Measurements from ENCODE around the gene FFAR1. TPM values are rescaled to one million over a fixed set of nuclear protein-coding genes. Genes with fewer than 3 reads are reported as not detected.
"Not testable (repeated sequence)": the region's sequence is repeated elsewhere in the genome, so short reads cannot be mapped to it uniquely, and the experiment has no call there.

The FFAR1 gene
- total RNA-seq, 2 experiments from 2014 or later = not detected

DNA sequence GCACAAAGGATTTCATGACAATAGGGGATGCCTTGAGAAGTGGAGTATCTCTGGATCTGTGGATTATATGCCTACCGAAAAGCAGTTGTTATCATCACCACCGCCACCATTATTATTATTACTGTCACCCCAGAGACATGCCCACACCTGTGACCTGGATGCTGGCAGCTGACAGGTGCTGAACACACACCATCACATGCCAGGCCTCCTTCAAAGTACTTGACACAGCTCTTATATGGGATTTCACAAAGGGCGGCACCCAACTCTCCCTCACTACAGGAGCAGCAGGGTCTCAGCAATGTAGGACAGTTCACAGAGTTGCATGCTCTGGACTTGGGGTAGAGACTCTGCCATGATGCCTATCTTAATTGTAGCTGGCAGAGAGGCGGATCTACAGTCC, 17.6 kb downstream of the FFAR1 start:
- POLR2A ChIA-PET = no interaction called here
- DNase-seq (no peak), ATAC-seq (ENCODE audit: low read depth) (no peak)
- no peaks in the 10 kb centered on the region for H3K9me3 Mint-ChIP-seq
- H3K27ac Mint-ChIP-seq = no peak overlapping the region
- H3K4me3 Mint-ChIP-seq = no peak overlapping the region
- H3K27me3 Mint-ChIP-seq = peaks cover 29% of the 10 kb centered on the region
- H3K4me1 Mint-ChIP-seq = no peaks in the 10 kb centered on the region
- no peaks in the 10 kb centered on the region for H3K36me3 Mint-ChIP-seq

DNA sequence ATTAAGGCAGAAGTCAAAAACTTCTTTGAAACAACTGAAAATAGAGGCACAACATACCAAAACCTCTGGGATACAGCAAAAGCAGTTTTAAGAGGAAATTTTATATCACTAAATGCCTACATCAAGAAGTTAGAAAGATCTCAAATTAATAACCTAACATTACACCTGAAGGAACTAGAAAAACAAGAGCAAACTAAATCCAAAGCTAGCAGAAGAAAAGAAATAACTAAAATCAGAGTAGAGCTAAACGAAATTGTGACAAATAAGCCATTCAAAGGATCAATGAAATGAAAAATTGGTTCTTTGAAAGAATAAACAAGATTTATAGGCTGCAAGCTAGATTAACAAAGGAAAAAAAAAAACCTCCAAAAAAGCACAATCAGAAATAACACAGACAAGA, 20.7 kb downstream of the FFAR1 start:
- Mint-ChIP-seq H3K4me1 (no peaks in the 10 kb centered on the region), H3K27ac (no peak overlapping the region), H3K27me3 (peaks cover 24% of the 10 kb centered on the region), H3K4me3 (no peak overlapping the region), H3K36me3 (no peaks in the 10 kb centered on the region), H3K9me3 (no peaks in the 10 kb centered on the region)
- ATAC-seq (ENCODE audit: low read depth) (no peak), DNase-seq (no peak)
- POLR2A ChIA-PET = no interaction called here

DNA sequence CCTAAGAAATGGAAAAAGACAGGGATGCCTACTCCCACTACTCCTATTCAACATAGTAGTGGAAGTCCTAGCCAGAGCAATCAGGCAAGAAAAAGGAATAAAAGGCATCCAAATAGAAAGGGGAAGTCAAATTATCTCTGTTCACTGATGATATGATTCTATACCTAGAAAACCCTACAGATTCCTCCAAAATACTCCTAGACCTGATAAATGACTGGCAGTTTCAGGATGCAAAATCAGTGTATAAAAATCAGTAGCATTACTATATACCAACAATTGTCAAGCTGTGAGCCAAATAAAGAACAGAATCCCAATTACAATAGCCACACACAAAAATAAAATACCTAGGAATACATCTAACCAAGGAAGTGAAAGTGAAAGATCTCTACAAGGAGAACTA, 21.8 kb downstream of the FFAR1 start:
- POLR2A ChIA-PET = no interaction called here
- ATAC-seq (ENCODE audit: low read depth) = no peak
- no peaks in the 10 kb centered on the region for H3K36me3 Mint-ChIP-seq
- H3K4me3 Mint-ChIP-seq = no peak overlapping the region
- no peak for DNase-seq
- no peak overlapping the region for H3K27ac Mint-ChIP-seq
- peaks cover 26% of the 10 kb centered on the region for H3K27me3 Mint-ChIP-seq
- no peaks in the 10 kb centered on the region for H3K9me3 Mint-ChIP-seq
- H3K4me1 Mint-ChIP-seq = no peaks in the 10 kb centered on the region

DNA sequence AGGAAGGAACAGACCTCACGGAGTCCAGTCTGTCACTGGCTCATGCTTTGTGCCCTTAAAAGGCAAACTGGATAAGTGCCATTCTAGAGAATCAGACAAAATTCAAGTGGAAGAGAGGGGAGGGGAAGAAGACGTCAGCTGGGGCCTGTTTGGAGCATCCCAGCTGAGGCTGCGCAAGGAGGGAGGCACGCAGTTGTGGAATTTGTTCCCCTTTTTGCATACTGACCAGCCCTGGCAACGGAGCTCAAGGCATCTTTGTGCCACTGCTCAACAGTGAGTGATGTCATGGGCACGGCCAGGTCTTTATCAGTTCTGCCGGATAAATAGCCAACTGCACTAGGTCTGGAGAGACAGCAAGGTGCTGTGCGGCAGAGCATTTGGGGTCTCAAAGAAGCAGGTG, 23.0 kb downstream of the FFAR1 start, which contains the start of gene GPR42:
GPR42 (plus strand) TSS at position 347 of the 400 bp plus-strand sequence. CDS start 292 bp downstream, outside the sequence.
- H3K36me3 Mint-ChIP-seq = no peaks in the 10 kb centered on the region
- no peak within 1 kb of the TSS for H3K4me3 Mint-ChIP-seq
- H3K9me3 Mint-ChIP-seq = no peaks in the 10 kb centered on the region
- peaks cover 30% of the 10 kb centered on the region for H3K27me3 Mint-ChIP-seq
- H3K27ac Mint-ChIP-seq = no peak within 1 kb of the TSS
- peaks cover 2% of the 10 kb centered on the region for H3K4me1 Mint-ChIP-seq
- DNase-seq (no peak), ATAC-seq (ENCODE audit: low read depth) (no peak)
- POLR2A ChIA-PET = no interaction called here

DNA sequence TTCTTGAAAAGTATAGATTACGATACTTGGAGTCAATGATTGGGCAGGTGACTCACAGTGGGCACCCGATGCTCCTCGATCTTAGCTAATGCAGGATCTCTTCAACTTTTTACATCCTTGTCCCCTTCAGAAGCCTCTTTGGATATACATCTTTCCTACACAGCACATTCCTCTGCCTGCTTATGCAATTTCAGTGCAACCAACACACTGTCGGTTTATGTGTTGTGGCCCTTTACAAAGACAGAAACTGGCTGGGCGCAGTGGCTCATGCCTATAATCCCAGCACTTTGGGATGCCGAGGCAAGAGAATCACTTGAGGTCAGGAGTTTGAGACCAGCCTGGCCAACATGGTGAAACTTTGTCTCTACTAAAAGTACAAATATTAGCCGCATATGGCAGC, 25.8 kb downstream of the FFAR1 start:
- Mint-ChIP-seq H3K4me1 (peaks cover 2% of the 10 kb centered on the region), H3K4me3 (no peak overlapping the region), H3K27ac (no peak overlapping the region), H3K9me3 (no peaks in the 10 kb centered on the region), H3K36me3 (no peaks in the 10 kb centered on the region), H3K27me3 (peaks cover 17% of the 10 kb centered on the region)
- POLR2A ChIA-PET = no interaction called here
- no peak for DNase-seq
- ATAC-seq (ENCODE audit: low read depth) = no peak

DNA sequence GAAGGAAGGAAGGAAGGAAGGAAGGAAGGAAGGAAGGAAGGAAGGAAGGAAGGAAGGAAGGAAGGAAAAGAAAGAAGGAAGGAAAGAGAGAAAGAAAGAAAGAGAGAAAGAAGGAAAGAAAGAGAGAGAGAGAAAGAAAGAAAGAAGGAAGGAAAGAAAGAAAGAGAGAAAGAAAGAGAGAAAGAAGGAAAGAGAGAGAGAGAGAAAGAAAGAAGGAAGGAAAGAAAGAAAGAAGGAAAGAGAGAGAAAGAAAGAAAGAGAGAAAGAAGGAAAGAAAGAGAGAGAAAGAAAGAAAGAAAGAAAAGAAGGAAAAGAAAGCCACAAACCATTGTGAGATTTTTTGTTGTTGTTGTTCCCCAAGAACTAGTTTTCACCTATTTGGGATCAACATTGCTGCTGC, 26.3 kb downstream of the FFAR1 start:
- H3K4me1 Mint-ChIP-seq; DNase-seq; H3K27ac Mint-ChIP-seq; H3K36me3 Mint-ChIP-seq; H3K9me3 Mint-ChIP-seq; ATAC-seq (ENCODE audit: low read depth); POLR2A ChIA-PET; H3K4me3 Mint-ChIP-seq: not testable (repeated sequence)
- H3K27me3 Mint-ChIP-seq = peaks cover 18% of the 10 kb centered on the region

DNA sequence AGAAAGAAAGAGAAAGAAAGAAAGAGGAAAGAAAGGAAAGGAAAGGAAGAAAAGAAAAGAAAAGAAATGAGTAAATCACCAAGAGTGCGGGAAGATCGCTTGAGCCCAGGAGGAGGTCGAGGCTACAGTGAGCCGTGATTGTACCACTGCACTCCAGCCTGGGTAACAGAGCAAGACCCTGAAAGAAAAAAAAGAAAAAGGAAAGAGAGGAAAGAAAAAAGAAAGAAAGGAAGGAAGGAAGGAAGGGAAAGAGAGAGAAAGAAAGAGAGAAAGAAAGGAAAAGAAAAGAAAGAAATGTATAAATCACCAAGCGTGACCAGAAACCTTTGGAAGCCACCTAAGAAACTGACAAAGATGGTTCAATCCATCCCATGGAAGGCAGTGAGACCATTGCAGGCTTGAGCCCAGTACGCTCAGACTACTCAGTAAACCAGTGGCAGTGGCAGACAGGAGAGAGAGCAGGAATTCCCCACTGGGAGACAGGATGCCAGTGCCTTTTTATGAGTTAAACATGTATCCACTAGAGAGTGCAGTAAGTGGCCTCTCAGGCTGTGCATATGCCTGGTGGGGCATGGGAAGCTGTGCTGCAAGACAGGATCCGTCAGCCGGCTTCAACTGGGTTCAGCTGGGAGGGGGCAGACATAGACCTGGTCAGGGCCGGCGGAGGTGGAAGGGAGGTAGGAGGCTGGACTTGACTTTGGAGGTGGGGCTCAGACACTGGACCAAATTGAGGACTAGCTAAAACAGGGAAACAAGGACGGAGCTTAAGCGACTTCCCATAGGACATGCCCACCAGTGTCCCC, 28.0 kb downstream of the FFAR1 start:
- H3K4me3 Mint-ChIP-seq = no peak overlapping the region
- DNase-seq (no peak), ATAC-seq (ENCODE audit: low read depth) (no peak)
- H3K9me3 Mint-ChIP-seq = no peaks in the 10 kb centered on the region
- H3K27me3 Mint-ChIP-seq = peaks cover 21% of the 10 kb centered on the region
- no peak overlapping the region for H3K27ac Mint-ChIP-seq
- H3K4me1 Mint-ChIP-seq = peaks cover 2% of the 10 kb centered on the region
- no peaks in the 10 kb centered on the region for H3K36me3 Mint-ChIP-seq
- POLR2A ChIA-PET = no interaction called here

DNA sequence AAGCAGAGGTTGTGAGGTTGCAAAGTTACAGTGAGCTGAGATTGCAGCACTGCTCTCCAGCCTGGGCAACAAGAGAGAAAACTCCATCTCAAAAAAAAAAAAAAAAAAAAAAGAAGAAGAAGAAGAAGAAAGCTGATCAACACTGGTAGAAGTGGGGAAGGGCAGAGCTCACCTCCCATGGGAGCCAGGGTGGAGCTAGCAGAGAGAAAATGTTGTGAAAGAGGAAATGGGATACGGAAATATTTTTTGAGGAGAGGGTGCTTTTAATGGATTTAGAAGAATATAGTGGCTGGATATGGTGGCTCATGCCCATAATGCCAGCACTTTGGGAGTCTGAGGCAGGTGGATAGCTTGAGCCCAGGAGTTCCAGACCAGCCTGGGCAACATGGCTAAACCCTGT, 30.0 kb downstream of the FFAR1 start:
- Mint-ChIP-seq H3K27ac (no peak overlapping the region), H3K27me3 (peaks cover 30% of the 10 kb centered on the region), H3K4me3 (no peak overlapping the region), H3K36me3 (no peaks in the 10 kb centered on the region), H3K4me1 (peaks cover 2% of the 10 kb centered on the region), H3K9me3 (no peaks in the 10 kb centered on the region)
- ATAC-seq (ENCODE audit: low read depth) = no peak
- POLR2A ChIA-PET = no interaction called here
- no peak for DNase-seq

DNA sequence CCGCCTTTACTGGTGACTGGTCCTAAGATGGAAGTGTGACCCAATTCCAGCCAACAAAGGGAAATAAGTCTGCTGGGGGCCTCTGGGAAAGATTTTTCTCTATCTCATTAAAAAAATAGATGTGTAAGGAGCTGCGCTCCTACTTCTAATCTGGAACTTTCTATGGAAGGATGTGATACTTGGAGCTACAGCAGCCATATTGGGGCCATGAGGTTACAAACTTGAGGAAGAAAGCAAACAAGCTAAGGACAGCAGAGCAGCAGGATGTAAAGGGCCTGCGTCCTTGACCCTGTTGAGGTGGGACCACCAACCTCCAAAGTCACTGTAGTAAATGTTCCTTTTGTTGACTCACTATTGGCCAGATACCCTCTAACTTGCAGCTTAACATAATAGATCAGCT, 30.7 kb downstream of the FFAR1 start:
- POLR2A ChIA-PET = no interaction called here
- H3K27ac Mint-ChIP-seq = no peak overlapping the region
- no peaks in the 10 kb centered on the region for H3K36me3 Mint-ChIP-seq
- no peak overlapping the region for H3K4me3 Mint-ChIP-seq
- peaks cover 1% of the 10 kb centered on the region for H3K9me3 Mint-ChIP-seq
- H3K4me1 Mint-ChIP-seq = peaks cover 2% of the 10 kb centered on the region
- DNase-seq (no peak), ATAC-seq (ENCODE audit: low read depth) (no peak)
- peaks cover 34% of the 10 kb centered on the region for H3K27me3 Mint-ChIP-seq

DNA sequence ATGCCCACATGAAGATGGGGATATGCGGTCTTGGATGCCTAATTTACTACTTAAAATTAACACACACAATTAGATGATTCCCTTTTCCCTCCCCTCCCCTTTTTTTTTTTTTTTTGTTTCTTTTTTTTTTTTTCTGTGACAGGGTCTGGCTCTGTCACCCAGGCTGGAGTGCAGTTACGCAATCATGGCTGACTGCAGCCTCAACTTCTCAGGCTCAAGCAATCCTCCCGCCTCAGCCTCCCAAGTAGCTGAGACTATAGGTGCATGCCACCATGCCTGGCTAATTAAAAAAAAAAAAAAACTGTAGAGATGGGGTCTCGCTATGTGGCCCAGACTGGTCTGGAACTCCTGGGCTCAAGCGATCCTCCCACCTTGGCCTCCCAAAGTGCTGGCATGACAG, 31.8 kb downstream of the FFAR1 start:
- H3K36me3 Mint-ChIP-seq; H3K27ac Mint-ChIP-seq; ATAC-seq (ENCODE audit: low read depth); H3K9me3 Mint-ChIP-seq; POLR2A ChIA-PET; DNase-seq; H3K4me3 Mint-ChIP-seq; H3K4me1 Mint-ChIP-seq: not testable (repeated sequence)
- H3K27me3 Mint-ChIP-seq = peaks cover 36% of the 10 kb centered on the region

DNA sequence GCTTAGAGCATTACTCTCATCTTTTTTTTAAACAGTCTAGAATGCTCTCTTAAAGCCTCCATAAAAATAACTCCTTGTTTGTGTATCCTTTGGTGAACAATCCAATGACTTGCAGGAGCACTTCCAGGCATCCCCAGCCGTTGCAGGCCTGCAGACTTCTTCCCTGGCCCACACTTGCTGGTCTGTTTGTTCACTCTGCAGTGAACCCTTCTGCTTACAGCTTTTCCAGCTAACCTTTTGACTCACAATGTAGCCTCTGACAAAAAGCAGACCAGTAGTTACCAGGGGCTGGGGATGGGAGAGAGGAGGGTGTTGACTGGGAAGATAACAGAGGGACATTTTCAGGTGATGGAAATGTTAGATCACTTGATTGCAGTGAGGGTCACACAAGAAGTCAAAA, 32.3 kb downstream of the FFAR1 start:
- Mint-ChIP-seq H3K27ac (no peak overlapping the region), H3K4me3 (no peak overlapping the region), H3K4me1 (no peaks in the 10 kb centered on the region), H3K9me3 (peaks cover 3% of the 10 kb centered on the region), H3K36me3 (peaks cover 2% of the 10 kb centered on the region), H3K27me3 (peaks cover 36% of the 10 kb centered on the region)
- no peak for ATAC-seq (ENCODE audit: low read depth)
- POLR2A ChIA-PET = no interaction called here
- no peak for DNase-seq

DNA sequence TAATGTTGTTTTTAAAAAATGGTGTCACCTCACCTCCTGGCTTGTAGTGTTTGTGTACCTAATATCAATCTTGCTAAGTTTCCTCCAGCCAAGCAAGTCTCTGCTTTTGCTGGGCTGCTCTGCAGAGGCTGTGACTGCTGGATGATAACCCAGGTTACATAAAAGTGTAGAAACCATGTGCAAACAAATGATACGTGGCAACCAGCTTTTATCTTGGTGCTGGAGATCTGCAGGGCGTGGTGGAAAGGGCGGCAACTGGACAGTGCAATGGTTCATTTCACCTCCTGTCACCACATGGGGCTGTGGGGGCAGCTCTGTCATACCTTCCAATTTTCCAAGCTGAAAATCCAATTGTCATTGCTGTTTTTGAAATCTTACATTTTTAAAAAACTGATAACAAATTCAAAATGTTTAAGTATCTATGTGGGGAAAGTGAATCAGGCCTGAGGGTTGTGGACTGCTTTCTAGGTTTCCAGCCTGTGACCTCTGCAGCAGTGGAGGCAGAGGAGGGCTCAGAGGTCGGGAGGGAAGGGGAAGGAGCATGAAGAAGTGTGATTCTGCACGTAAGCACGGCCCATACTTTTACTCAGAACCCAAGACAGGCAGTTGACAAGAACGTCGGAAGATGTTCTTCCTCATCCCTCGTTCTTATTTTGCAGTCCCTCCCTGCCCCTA, 32.9 kb downstream of the FFAR1 start:
- ATAC-seq (ENCODE audit: low read depth) = no peak
- Mint-ChIP-seq H3K4me3 (no peak overlapping the region), H3K9me3 (peaks cover 3% of the 10 kb centered on the region), H3K4me1 (no peaks in the 10 kb centered on the region), H3K36me3 (peaks cover 2% of the 10 kb centered on the region), H3K27ac (no peak overlapping the region), H3K27me3 (peaks cover 31% of the 10 kb centered on the region)
- POLR2A ChIA-PET = no interaction called here
- DNase-seq = no peak

DNA sequence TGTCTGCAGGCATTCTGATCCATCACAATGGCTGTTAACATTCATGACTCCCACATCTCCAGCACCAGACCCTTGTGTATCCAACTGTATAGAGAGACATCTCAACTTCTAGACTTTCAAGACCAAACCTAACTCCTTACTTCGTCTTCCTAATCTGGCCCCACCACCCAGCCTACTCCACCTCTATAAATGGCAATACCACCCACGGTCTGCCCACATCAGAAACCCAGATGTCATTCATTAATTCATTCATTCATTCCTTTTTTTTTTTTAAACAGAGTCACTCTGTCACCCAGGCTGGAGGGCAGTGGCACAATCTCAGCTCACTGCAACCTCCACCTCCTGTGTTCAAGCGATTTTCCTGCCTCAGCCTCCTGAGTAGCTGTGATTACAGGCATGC, 33.6 kb downstream of the FFAR1 start:
- no peak overlapping the region for H3K4me3 Mint-ChIP-seq
- H3K27ac Mint-ChIP-seq = no peak overlapping the region
- peaks cover 2% of the 10 kb centered on the region for H3K36me3 Mint-ChIP-seq
- H3K9me3 Mint-ChIP-seq = peaks cover 4% of the 10 kb centered on the region
- no peaks in the 10 kb centered on the region for H3K4me1 Mint-ChIP-seq
- POLR2A ChIA-PET = no interaction called here
- H3K27me3 Mint-ChIP-seq = peaks cover 31% of the 10 kb centered on the region
- no peak for ATAC-seq (ENCODE audit: low read depth)
- DNase-seq = no peak

DNA sequence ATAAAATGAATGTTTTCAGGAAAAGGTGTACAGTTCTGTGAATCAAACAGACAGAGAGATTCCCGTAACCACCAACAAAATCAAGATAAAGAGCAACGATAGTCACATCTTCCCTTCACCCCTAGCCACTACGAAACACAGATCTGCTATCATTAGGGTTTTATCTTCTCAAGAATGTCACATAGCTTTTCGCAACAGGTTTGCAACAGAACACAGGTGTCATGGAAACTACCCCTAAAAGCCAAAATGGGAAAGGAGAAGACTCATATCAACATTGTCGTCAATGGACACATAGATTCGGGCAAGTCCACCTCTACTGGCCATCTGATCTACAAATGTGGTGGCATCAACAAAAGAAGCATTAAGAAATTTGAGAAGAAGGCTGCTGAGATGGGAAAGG, 34.2 kb downstream of the FFAR1 start:
- DNase-seq (no peak), ATAC-seq (ENCODE audit: low read depth) (no peak)
- Mint-ChIP-seq H3K9me3 (peaks cover 6% of the 10 kb centered on the region), H3K4me3 (no peak overlapping the region), H3K27ac (no peak overlapping the region), H3K4me1 (no peaks in the 10 kb centered on the region), H3K36me3 (peaks cover 4% of the 10 kb centered on the region), H3K27me3 (peaks cover 31% of the 10 kb centered on the region)
- POLR2A ChIA-PET = no interaction called here
